Caco-2 (cell line): ENCODE results near the gene IFI16. TPM values are rescaled to one million over a fixed set of nuclear protein-coding genes. Genes with fewer than 3 reads are reported as not detected.

ENCODE experiments used
- BruUV-seq: library from RNA; stranded (reverse); fragments of 400-500 nt; replicated peaks from 2 replicates; lab custom pipeline; 2021; lab: Mats Ljungman, UMichigan
- CTCF ChIA-PET: fragments of 300-600 bp; sonication (Branson Sonifier 250); formaldehyde crosslinking; loops from one replicate; lab custom pipeline; 2022; ENCODE audit warnings: antibody characterized with exemption; lab: Charles Lee
- POLR2A ChIA-PET: fragments of 300-600 bp; sonication (Branson Sonifier 250); formaldehyde crosslinking; loops from one replicate; lab custom pipeline; 2022; ENCODE audit warnings: antibody characterized with exemption; lab: Charles Lee
- DNase-seq, 2 experiments: peaks; one replicate each; pipeline versions ENCODE4 v3.0.0 to v3.0.0-alpha.2; 2020 to 2022
- H3K27me3 ChIP-seq: replicated peaks from 2 replicates; pipeline ENCODE4 v1.6.0; 2011; ENCODE audit warnings: low read length; ENCODE audit not compliant: control insufficient read depth, insufficient read depth
- H3K36me3 ChIP-seq: 2 replicates; pipeline ENCODE4 v1.5.1; 2011; ENCODE audit warnings: low read length; ENCODE audit not compliant: control insufficient read depth, insufficient read depth
- H3K4me1 ChIP-seq: fragments of 250-450 bp; sonication (Bioruptor Pico); 2 replicates; pipeline ENCODE4 v1.5.1; 2020; ENCODE audit warnings: mild to moderate bottlenecking
- H3K4me3 ChIP-seq: 2 replicates; pipeline ENCODE4 v1.5.1; 2011; ENCODE audit warnings: low read depth, mild to moderate bottlenecking, control low read depth, low read length
- H3K9me3 ChIP-seq: fragments of 250-450 bp; sonication (Bioruptor Pico); 2 replicates; pipeline ENCODE4 v1.5.1; 2020; ENCODE audit warnings: mild to moderate bottlenecking, moderate library complexity
- H3K27ac Mint-ChIP-seq: one replicate; pipeline ENCODE4 v1.8.0; 2022; ENCODE audit warnings: mixed read lengths; ENCODE audit not compliant: unreplicated experiment
- H3K27me3 Mint-ChIP-seq: one replicate; pipeline ENCODE4 v1.8.0; 2022; ENCODE audit warnings: mixed read lengths; ENCODE audit not compliant: insufficient read depth, unreplicated experiment
- H3K36me3 Mint-ChIP-seq: one replicate; pipeline ENCODE4 v1.8.0; 2022; ENCODE audit warnings: mild to moderate bottlenecking, mixed read lengths; ENCODE audit not compliant: insufficient read depth, unreplicated experiment
- H3K4me1 Mint-ChIP-seq: one replicate; pipeline ENCODE4 v1.8.0; 2022; ENCODE audit warnings: low read depth, mixed read lengths; ENCODE audit not compliant: unreplicated experiment
- H3K4me3 Mint-ChIP-seq: one replicate; pipeline ENCODE4 v1.8.0; 2022; ENCODE audit warnings: mild to moderate bottlenecking, moderate library complexity, mixed read lengths; ENCODE audit not compliant: unreplicated experiment
- H3K9me3 Mint-ChIP-seq: one replicate; pipeline ENCODE4 v1.8.0; 2022; ENCODE audit warnings: mixed read lengths; ENCODE audit not compliant: unreplicated experiment
- intact Hi-C: fragments of 100-400 bp; cut with micrococcal nuclease; formaldehyde crosslinking; loops from one replicate; pipeline ENCODE4 v1.10.0; 2022; ENCODE audit not compliant: unreplicated experiment
- total RNA-seq: library from RNA; stranded (reverse); gene quantifications from 2 replicates; pipeline ENCODE4 v1.2.3, GENCODE V29; 2022
- TF ChIP-seq, protein P1 (sequence below), 2 experiments: fragments of 200-600 bp in 1 of 2; IDR thresholded peaks; 1 replicate in 1 of 2; 2 replicates in 1 of 2; pipeline versions ENCODE4 v1.5.1 to v1.8.0; 2011 to 2022; ENCODE audit warnings: antibody characterized with exemption in 1 of 2, control low read depth in 1 of 2, inconsistent platforms in 1 of 2, low read depth in 1 of 2, low read length in 1 of 2, mild to moderate bottlenecking in 1 of 2, moderate library complexity in 1 of 2; ENCODE audit not compliant: insufficient read depth in 1 of 2, severe bottlenecking in 1 of 2, unreplicated experiment in 1 of 2

The IFI16 gene
- total RNA-seq, 1 experiment from 2014 or later: not detected

DNA sequence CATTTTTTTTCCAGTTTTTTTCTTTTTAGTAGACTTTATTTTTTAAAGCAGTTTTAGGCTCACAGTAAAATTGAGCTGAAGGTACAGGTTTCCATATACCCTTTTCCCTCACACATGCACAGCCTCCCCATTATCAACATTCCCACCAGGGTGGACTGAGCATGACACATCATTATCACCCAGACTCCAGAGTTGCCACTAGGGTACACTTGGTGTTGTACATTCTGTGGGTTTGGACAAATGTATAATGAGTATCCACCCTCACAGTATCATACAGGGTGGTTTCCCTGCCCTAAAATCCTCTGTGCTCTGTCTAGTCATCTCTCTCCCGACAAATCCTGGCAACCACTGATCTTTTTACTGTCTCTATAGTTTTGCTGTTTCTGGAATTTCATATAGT, 69.8 kb downstream of the IFI16 start:
- BruUV-seq: no TSS peak
- Mint-ChIP-seq H3K27ac (no peak overlapping the region), H3K9me3 (no peaks in the 10 kb centered on the region), H3K27me3 (peaks cover 16% of the 10 kb centered on the region), H3K36me3 (no peaks in the 10 kb centered on the region), H3K4me1 (no peaks in the 10 kb centered on the region), H3K4me3 (no peak overlapping the region)
- CTCF ChIA-PET: no interaction called here
- Histone ChIP-seq H3K9me3 (no peaks in the 10 kb centered on the region), H3K4me1 (no peaks in the 10 kb centered on the region), H3K27me3 (0 out of 2 replicates have a peak, but pooled peaks cover 1% of the 10 kb centered on the region), H3K36me3 (no peaks in the 10 kb centered on the region), H3K4me3 (no peak overlapping the region)
- TF ChIP-seq, protein P1, sequence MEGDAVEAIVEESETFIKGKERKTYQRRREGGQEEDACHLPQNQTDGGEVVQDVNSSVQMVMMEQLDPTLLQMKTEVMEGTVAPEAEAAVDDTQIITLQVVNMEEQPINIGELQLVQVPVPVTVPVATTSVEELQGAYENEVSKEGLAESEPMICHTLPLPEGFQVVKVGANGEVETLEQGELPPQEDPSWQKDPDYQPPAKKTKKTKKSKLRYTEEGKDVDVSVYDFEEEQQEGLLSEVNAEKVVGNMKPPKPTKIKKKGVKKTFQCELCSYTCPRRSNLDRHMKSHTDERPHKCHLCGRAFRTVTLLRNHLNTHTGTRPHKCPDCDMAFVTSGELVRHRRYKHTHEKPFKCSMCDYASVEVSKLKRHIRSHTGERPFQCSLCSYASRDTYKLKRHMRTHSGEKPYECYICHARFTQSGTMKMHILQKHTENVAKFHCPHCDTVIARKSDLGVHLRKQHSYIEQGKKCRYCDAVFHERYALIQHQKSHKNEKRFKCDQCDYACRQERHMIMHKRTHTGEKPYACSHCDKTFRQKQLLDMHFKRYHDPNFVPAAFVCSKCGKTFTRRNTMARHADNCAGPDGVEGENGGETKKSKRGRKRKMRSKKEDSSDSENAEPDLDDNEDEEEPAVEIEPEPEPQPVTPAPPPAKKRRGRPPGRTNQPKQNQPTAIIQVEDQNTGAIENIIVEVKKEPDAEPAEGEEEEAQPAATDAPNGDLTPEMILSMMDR (IDR thresholded peaks at IDR 0.05; ENCODE audit: insufficient read depth in 1 of 2, low read depth in 1 of 2, low read length in 1 of 2, severe bottlenecking in 1 of 2, unreplicated experiment in 1 of 2): no peak
- intact Hi-C loops: no loop called here
- POLR2A ChIA-PET: no interaction called here
- DNase-seq: no peak

DNA sequence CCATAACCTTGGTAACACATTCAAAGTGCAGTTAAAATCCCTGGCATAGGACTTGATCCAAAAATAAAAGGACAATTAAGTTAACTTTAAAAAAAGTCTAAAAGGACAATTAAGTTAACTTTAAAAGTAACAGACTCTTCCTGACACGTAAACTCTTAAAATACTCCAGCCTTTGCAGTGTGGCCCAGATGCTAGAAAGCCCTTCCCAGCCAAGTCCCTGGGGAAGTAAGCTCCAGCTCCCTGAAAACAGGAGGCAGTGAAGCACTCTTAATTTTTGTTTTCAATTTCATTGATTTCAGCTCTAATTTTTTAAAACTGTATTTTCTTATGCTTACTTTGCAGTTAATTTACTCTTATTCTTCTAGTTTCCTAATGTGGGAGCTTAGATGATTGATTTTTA, 71.9 kb downstream of the IFI16 start:
- no peaks in the 10 kb centered on the region for H3K9me3 ChIP-seq
- CTCF ChIA-PET: no interaction called here
- TF ChIP-seq, protein P1 (IDR thresholded peaks at IDR 0.05; ENCODE audit: insufficient read depth in 1 of 2, low read depth in 1 of 2, low read length in 1 of 2, severe bottlenecking in 1 of 2, unreplicated experiment in 1 of 2): no peak
- no TSS peak for BruUV-seq
- no peaks in the 10 kb centered on the region for H3K4me1 ChIP-seq
- H3K27me3 ChIP-seq: 0 out of 2 replicates have a peak, but pooled peaks cover 1% of the 10 kb centered on the region
- no peaks in the 10 kb centered on the region for H3K9me3 Mint-ChIP-seq
- no peaks in the 10 kb centered on the region for H3K36me3 ChIP-seq
- POLR2A ChIA-PET: no interaction called here
- no peaks in the 10 kb centered on the region for H3K4me1 Mint-ChIP-seq
- intact Hi-C loops: no loop called here
- DNase-seq: no peak
- H3K4me3 Mint-ChIP-seq: no peak overlapping the region
- H3K36me3 Mint-ChIP-seq: no peaks in the 10 kb centered on the region
- H3K27me3 Mint-ChIP-seq: peaks cover 13% of the 10 kb centered on the region
- H3K4me3 ChIP-seq: no peak overlapping the region
- H3K27ac Mint-ChIP-seq: no peak overlapping the region

DNA sequence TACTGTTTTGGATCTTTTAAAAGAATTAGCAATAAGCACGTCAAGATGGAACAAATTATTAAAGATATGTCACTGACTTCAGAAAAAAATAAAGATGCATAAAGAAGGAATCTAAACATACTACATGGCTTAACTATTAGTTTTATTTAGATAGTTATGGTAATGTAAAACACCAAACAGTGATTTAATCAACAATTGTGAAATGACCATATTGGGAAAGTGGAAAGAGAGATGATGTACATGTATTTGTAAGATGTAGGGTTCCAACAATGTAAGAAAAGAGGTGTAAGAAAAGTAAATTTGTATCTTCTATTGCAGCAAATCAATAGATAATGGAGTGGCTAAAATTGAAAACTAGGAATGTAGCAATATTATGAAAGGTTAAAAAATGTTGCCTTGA, 73.3 kb downstream of the IFI16 start:
- no peak for DNase-seq
- intact Hi-C loops: no loop called here
- no peaks in the 10 kb centered on the region for H3K4me1 Mint-ChIP-seq
- BruUV-seq: no TSS peak
- peaks cover 16% of the 10 kb centered on the region for H3K27me3 Mint-ChIP-seq
- no peaks in the 10 kb centered on the region for H3K9me3 ChIP-seq
- no peaks in the 10 kb centered on the region for H3K36me3 Mint-ChIP-seq
- H3K9me3 Mint-ChIP-seq: no peaks in the 10 kb centered on the region
- ChIA-PET CTCF (no interaction called here), POLR2A (no interaction called here)
- H3K27ac Mint-ChIP-seq: no peak overlapping the region
- TF ChIP-seq, protein P1 (IDR thresholded peaks at IDR 0.05; ENCODE audit: insufficient read depth in 1 of 2, low read depth in 1 of 2, low read length in 1 of 2, severe bottlenecking in 1 of 2, unreplicated experiment in 1 of 2): no peak
- H3K36me3 ChIP-seq: no peaks in the 10 kb centered on the region
- H3K4me3 ChIP-seq: no peak overlapping the region
- H3K4me1 ChIP-seq: no peaks in the 10 kb centered on the region
- 0 out of 2 replicates have a peak, but pooled peaks cover 1% of the 10 kb centered on the region for H3K27me3 ChIP-seq
- H3K4me3 Mint-ChIP-seq: no peak overlapping the region
